GM23338 (cell line): ENCODE results near the gene POC1B. TPM values are rescaled to one million over a fixed set of nuclear protein-coding genes. Genes with fewer than 3 reads are reported as not detected.

ENCODE experiments used
- ATAC-seq: fragments of 200-7000 bp; cut with Tn5 transposase; 3 replicates; pipeline ENCODE4 v1.9.1; 2020
- DNase-seq: peaks from one replicate; pipeline ENCODE4 v3.0.0-alpha.2; 2015; ENCODE audit warnings: low spot score
- H2AFZ ChIP-seq: fragments of 200-600 bp; sonication (generic); 2 replicates; pipeline ENCODE4 v1.8.0; 2016; ENCODE audit warnings: antibody characterized with exemption, mild to moderate bottlenecking, moderate library complexity
- H3F3A ChIP-seq: fragments of 200-600 bp; sonication (generic); replicated peaks from 2 replicates; pipeline ENCODE4 v1.8.0; 2017; ENCODE audit warnings: antibody characterized with exemption, mixed run types, low read depth
- H3K27ac ChIP-seq: fragments of 200-600 bp; sonication (generic); 2 replicates; pipeline ENCODE4 v1.6.1; 2016; ENCODE audit warnings: low read depth
- H3K27me3 ChIP-seq: fragments of 200-600 bp; sonication (generic); 2 replicates; pipeline ENCODE4 v1.8.0; 2016; ENCODE audit warnings: mild to moderate bottlenecking, mixed run types, moderate library complexity; ENCODE audit not compliant: insufficient read depth
- H3K36me3 ChIP-seq: fragments of 200-600 bp; sonication (generic); 2 replicates; pipeline ENCODE4 v1.8.0; 2016; ENCODE audit warnings: mild to moderate bottlenecking; ENCODE audit not compliant: insufficient read depth
- H3K4me1 ChIP-seq: fragments of 200-600 bp; sonication (generic); 2 replicates; pipeline ENCODE4 v1.8.0; 2016; ENCODE audit warnings: mild to moderate bottlenecking, moderate library complexity; ENCODE audit not compliant: insufficient read depth
- H3K4me2 ChIP-seq: fragments of 200-600 bp; sonication (generic); 2 replicates; pipeline ENCODE4 v1.7.1; 2017; ENCODE audit warnings: mixed run types
- H3K4me3 ChIP-seq: fragments of 200-600 bp; sonication (generic); 2 replicates; pipeline ENCODE4 v1.6.1; 2016; ENCODE audit warnings: mixed run types
- H3K79me2 ChIP-seq: fragments of 200-600 bp; sonication (generic); replicated peaks from 2 replicates; pipeline ENCODE4 v1.8.0; 2017; ENCODE audit warnings: mild to moderate bottlenecking; ENCODE audit not compliant: insufficient read depth
- H3K9me2 ChIP-seq: fragments of 200-600 bp; sonication (generic); 2 replicates; pipeline ENCODE4 v1.8.0; 2017; ENCODE audit not compliant: insufficient read depth
- H4K20me1 ChIP-seq: fragments of 200-600 bp; sonication (generic); replicated peaks from 2 replicates; pipeline ENCODE4 v1.8.0; 2017; ENCODE audit warnings: mild to moderate bottlenecking; ENCODE audit not compliant: insufficient read depth
- H3K27ac Mint-ChIP-seq: 2 replicates; pipeline ENCODE4 v1.8.0; 2020; ENCODE audit warnings: inconsistent platforms, mild to moderate bottlenecking, moderate library complexity, mixed read lengths
- H3K27me3 Mint-ChIP-seq: 3 replicates; pipeline ENCODE4 v1.8.0; 2022; ENCODE audit warnings: low read depth, mild to moderate bottlenecking, moderate library complexity, mixed read lengths, inconsistent platforms; ENCODE audit not compliant: insufficient read depth, poor library complexity
- H3K36me3 Mint-ChIP-seq: 3 replicates; pipeline ENCODE4 v1.8.0; 2021; ENCODE audit warnings: low read depth, mild to moderate bottlenecking, inconsistent platforms, moderate library complexity, mixed read lengths
- H3K4me1 Mint-ChIP-seq: 3 replicates; pipeline ENCODE4 v1.8.0; 2020; ENCODE audit warnings: mild to moderate bottlenecking, inconsistent platforms, mixed read lengths
- H3K4me3 Mint-ChIP-seq: 3 replicates; pipeline ENCODE4 v1.8.0; 2021; ENCODE audit warnings: moderate library complexity, mild to moderate bottlenecking, inconsistent platforms, mixed read lengths
- H3K9me3 Mint-ChIP-seq: 3 replicates; pipeline ENCODE4 v1.8.0; 2020; ENCODE audit warnings: moderate library complexity, mild to moderate bottlenecking, inconsistent platforms, mixed read lengths
- CREB1 ChIP-seq: fragments of 250-450 bp; sonication (Bioruptor Pico); IDR thresholded peaks from 2 replicates; pipeline ENCODE4 v1.5.0; 2020; ENCODE audit warnings: low read depth, mild to moderate bottlenecking, moderate library complexity
- EZH2 ChIP-seq: fragments of 200-600 bp; sonication (generic); IDR thresholded peaks from one replicate; pipeline ENCODE4 v1.8.0; 2017; ENCODE audit warnings: antibody characterized with exemption, mild to moderate bottlenecking, low read depth; ENCODE audit not compliant: unreplicated experiment
- EZH2phosphoT487 ChIP-seq: fragments of 200-600 bp; sonication (generic); IDR thresholded peaks from one replicate; pipeline ENCODE4 v1.8.1; 2018; ENCODE audit warnings: antibody characterized with exemption; ENCODE audit not compliant: unreplicated experiment
- JUNB ChIP-seq: IDR thresholded peaks from one replicate; pipeline ENCODE4 v1.6.1; 2016; ENCODE audit warnings: antibody characterized with exemption; ENCODE audit not compliant: unreplicated experiment
- NANOG ChIP-seq: IDR thresholded peaks from 2 replicates; pipeline ENCODE4 v1.6.1; 2016; ENCODE audit warnings: antibody characterized with exemption, borderline replicate concordance
- POLR2AphosphoS5 ChIP-seq: IDR thresholded peaks from 2 replicates; pipeline ENCODE4 v1.6.1; 2016; ENCODE audit warnings: antibody characterized with exemption, low read depth
- REST ChIP-seq: IDR thresholded peaks from one replicate; pipeline ENCODE4 v1.6.1; 2018; ENCODE audit warnings: antibody characterized with exemption; ENCODE audit not compliant: unreplicated experiment
- STAT1 ChIP-seq: IDR thresholded peaks from one replicate; pipeline ENCODE4 v1.6.1; 2016; ENCODE audit warnings: antibody characterized with exemption; ENCODE audit not compliant: unreplicated experiment
- ZNF114 ChIP-seq: fragments of 250-450 bp; sonication (Bioruptor Pico); IDR thresholded peaks from 2 replicates; pipeline ENCODE4 v1.5.0; 2020; ENCODE audit warnings: mild to moderate bottlenecking, moderate library complexity
- ZNF331 ChIP-seq: fragments of 250-450 bp; sonication (Bioruptor Pico); IDR thresholded peaks from 2 replicates; pipeline ENCODE4 v1.5.0; 2020; ENCODE audit warnings: low read depth, mild to moderate bottlenecking, moderate library complexity
- ZNF462 ChIP-seq: fragments of 250-450 bp; sonication (Bioruptor Pico); IDR thresholded peaks from 2 replicates; pipeline ENCODE4 v1.5.0; 2020; ENCODE audit warnings: mild to moderate bottlenecking, moderate library complexity
- polyA plus RNA-seq: library from polyadenylated mRNA; unstranded; fragments of >200 nt; fragmentation: Nextera tagmentation; extraction: Ambion mirVana; gene quantifications from 2 replicates; pipeline ENCODE4 v1.2.1, GENCODE V29; 2016
- total RNA-seq: library from RNA; depleted of rRNA; stranded (reverse); fragments of >200 nt; shearing (Covaris generic); gene quantifications from 2 replicates; pipeline ENCODE4 v1.2.3, GENCODE V29; 2014
- TF ChIP-seq, protein P1 (sequence below), 2 experiments: fragments of 200-600 bp in 1 of 2; sonication (generic) in 1 of 2; conservative IDR thresholded peaks; 2 replicates each; pipeline versions ENCODE4 v1.5.1 to v1.6.1; 2016 to 2017; ENCODE audit warnings: antibody characterized with exemption in 2 of 2, low read depth in 2 of 2, mild to moderate bottlenecking in 2 of 2, moderate library complexity in 1 of 2

POC1B gene
- total and polyA plus RNA-seq, 2 experiments from 2014 or later = 11.8 to 17.5 TPM

DNA sequence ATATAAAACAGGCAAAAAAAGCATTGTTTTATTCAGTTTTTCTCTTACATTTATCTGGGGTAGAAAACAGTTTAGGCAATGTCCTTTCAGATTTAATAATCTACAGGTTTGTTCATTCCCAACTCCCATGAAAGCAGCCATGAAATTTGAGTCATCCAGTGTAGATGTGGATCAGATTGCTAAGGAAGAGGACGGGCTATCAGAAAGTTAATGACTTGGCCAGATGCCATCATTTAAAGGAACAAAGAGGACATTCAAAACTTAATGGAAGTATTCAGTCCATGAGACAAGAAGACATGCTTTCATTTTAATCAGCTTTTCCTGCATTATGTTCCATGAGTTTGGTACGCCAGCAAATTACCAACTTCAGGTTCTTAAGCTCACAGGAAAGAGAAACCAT lies 31.1 kb upstream of the POC1B start (continued):
- no peak for TF ChIP-seq ZNF462 (CRISPR knock-in tag)
- TF ChIP-seq, protein P1, sequence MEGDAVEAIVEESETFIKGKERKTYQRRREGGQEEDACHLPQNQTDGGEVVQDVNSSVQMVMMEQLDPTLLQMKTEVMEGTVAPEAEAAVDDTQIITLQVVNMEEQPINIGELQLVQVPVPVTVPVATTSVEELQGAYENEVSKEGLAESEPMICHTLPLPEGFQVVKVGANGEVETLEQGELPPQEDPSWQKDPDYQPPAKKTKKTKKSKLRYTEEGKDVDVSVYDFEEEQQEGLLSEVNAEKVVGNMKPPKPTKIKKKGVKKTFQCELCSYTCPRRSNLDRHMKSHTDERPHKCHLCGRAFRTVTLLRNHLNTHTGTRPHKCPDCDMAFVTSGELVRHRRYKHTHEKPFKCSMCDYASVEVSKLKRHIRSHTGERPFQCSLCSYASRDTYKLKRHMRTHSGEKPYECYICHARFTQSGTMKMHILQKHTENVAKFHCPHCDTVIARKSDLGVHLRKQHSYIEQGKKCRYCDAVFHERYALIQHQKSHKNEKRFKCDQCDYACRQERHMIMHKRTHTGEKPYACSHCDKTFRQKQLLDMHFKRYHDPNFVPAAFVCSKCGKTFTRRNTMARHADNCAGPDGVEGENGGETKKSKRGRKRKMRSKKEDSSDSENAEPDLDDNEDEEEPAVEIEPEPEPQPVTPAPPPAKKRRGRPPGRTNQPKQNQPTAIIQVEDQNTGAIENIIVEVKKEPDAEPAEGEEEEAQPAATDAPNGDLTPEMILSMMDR (conservative IDR thresholded peaks at IDR 0.05; ENCODE audit: low read depth in 2 of 2) = no peak
- no peak for TF ChIP-seq NANOG
- no peak for TF ChIP-seq POLR2AphosphoS5
- TF ChIP-seq STAT1 = no peak

DNA sequence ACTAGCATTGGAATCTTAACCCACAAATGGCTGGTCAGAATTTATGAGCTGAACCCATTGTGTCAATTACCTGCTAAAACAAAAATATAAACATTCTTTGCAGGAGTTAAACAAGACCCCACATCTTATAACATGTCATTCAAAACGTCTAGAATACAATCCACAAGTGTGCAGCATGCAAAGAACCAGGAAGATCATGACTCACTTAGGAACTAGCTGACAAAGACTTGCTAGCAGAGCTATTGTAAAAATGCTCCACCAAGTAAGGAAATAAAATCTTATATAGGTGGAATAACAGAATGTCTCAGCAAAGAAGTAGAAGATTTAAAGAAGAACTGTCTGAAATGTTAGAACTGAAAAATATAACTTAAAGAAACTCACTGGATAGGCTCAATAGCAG lies 26.5 kb upstream of the POC1B start:
- H3F3A ChIP-seq = no peaks in the 10 kb centered on the region
- H3K36me3 Mint-ChIP-seq = no peaks in the 10 kb centered on the region
- TF ChIP-seq NANOG = no peak
- TF ChIP-seq REST = no peak
- TF ChIP-seq, protein P1 (conservative IDR thresholded peaks at IDR 0.05; ENCODE audit: low read depth in 2 of 2) = no peak
- no peak for TF ChIP-seq EZH2
- TF ChIP-seq EZH2phosphoT487 = no peak
- no peak for TF ChIP-seq ZNF114 (CRISPR knock-in tag)
- TF ChIP-seq POLR2AphosphoS5 = no peak
- no peak for TF ChIP-seq ZNF331
- TF ChIP-seq CREB1 = no peak
- TF ChIP-seq JUNB = no peak

More for the DNA sequence above, 26.5 kb upstream of the POC1B start:
- H3K4me1 ChIP-seq = no peaks in the 10 kb centered on the region
- Mint-ChIP-seq H3K9me3 (no peaks in the 10 kb centered on the region), H3K4me3 (no peak overlapping the region), H3K27me3 (no peaks in the 10 kb centered on the region), H3K27ac (no peak overlapping the region), H3K4me1 (no peaks in the 10 kb centered on the region)
- no peak overlapping the region for H3K4me2 ChIP-seq
- no peaks in the 10 kb centered on the region for H4K20me1 ChIP-seq
- no peak overlapping the region for H2AFZ ChIP-seq
- ATAC-seq = no peak
- no peaks in the 10 kb centered on the region for H3K27me3 ChIP-seq
- H3K79me2 ChIP-seq = no peaks in the 10 kb centered on the region
- no peak overlapping the region for H3K27ac ChIP-seq
- H3K36me3 ChIP-seq = no peaks in the 10 kb centered on the region
- 0 out of 2 replicates have a peak, but pooled peaks cover 5% of the 10 kb centered on the region for H3K9me2 ChIP-seq
- no peak for DNase-seq
- H3K4me3 ChIP-seq = no peak overlapping the region
